ENCODE data around the gene ARHGAP19. TPM values are rescaled to one million over a fixed set of nuclear protein-coding genes. Genes with fewer than 3 reads are reported as not detected.

Gene ARHGAP19
- total RNA-seq, 4 donors from 2014 or later = 4.5 to 19.4 (median 5.3) TPM

DNA sequence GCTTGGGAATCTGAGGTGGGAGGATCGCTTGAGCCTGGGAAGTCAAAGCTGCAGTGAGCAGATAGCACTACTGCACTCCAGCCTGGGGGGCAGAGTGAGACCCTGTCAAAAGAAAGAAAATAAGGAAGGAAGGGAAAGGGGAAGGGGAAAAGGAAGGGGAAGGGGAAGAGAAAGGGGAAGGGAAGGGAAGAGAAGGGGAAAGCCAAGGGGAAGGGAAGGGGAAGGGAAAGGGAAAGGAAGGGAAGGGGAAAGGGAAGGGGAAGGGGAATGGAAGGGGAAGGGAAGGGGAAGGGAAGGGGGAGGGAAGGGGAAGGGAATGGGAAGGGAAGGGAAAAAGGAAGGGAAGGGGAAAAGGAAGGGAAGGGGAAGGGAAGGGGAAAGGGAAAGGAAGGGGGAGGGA, 41.5 kb downstream of the ARHGAP19 start:
- no peak for ATAC-seq (ENCODE audit: low FRiP score)
- no peak for DNase-seq (ENCODE audit: low spot score)
- TF ChIP-seq, protein P1, sequence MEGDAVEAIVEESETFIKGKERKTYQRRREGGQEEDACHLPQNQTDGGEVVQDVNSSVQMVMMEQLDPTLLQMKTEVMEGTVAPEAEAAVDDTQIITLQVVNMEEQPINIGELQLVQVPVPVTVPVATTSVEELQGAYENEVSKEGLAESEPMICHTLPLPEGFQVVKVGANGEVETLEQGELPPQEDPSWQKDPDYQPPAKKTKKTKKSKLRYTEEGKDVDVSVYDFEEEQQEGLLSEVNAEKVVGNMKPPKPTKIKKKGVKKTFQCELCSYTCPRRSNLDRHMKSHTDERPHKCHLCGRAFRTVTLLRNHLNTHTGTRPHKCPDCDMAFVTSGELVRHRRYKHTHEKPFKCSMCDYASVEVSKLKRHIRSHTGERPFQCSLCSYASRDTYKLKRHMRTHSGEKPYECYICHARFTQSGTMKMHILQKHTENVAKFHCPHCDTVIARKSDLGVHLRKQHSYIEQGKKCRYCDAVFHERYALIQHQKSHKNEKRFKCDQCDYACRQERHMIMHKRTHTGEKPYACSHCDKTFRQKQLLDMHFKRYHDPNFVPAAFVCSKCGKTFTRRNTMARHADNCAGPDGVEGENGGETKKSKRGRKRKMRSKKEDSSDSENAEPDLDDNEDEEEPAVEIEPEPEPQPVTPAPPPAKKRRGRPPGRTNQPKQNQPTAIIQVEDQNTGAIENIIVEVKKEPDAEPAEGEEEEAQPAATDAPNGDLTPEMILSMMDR (IDR thresholded peaks at IDR 0.05) = no peak

DNA sequence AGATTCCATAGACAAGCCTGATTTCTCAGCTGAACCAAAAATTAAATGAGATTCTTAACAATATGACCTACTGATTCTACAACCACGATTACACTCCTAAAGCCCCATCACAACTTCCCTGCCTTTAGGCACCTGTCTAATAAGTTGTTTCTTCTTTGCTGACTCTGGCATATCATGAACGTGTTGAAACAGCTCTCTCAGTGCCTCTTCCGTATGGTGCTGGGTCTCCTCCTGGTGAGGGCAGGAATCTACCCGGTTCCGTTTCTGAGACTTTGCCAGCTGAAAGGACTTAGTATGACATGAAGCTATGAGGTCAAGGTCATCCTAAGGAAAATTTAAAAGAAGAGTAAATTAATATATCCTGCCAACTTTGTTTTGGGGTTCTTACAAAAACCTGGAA, 48.6 kb downstream of the ARHGAP19 start:
- ATAC-seq (ENCODE audit: low FRiP score) (no peak), DNase-seq (ENCODE audit: low spot score) (no peak)
- TF ChIP-seq, protein P1 (IDR thresholded peaks at IDR 0.05) = no peak

DNA sequence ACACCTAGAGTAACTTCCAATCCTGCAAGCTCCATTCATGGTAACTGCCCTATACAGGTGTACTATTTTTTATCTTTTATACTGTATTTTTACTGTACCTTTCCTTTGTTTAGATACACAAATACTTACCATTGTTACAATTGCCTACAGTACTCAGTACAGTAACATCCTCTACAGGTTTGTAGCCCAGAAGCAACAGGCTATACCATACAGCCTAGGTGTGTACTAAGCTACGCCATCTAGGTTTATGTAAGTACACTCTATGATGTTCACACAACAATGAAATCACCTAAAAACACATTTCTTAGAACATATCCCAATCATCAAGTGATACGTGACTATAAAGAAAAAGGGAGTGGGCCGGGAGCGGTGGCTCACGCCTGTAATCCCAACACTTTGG, 53.6 kb downstream of the ARHGAP19 start:
- TF ChIP-seq, protein P1 (IDR thresholded peaks at IDR 0.05) = no peak
- no peak for DNase-seq (ENCODE audit: low spot score)
- no peak for ATAC-seq (ENCODE audit: low FRiP score)

DNA sequence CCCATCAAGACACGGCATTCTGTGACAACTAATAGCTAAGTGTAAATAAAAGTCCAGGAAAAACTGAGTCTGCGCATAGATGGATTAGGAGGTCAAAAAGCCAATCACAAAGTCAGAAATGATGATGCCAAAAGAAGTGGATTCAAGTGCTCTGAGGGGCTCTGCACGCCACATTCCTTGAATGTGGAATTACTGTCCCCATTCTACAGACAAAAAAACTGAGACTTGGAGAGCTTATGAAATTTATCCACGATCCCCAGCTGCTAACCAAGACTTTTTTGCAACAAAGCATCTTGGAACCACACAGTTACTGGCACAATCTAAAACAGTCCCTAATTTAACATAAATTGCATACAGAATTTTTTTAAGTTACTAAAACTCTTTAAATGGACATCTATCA, 57.1 kb downstream of the ARHGAP19 start:
- TF ChIP-seq, protein P1 (IDR thresholded peaks at IDR 0.05) = no peak
- ATAC-seq (ENCODE audit: low FRiP score) = no peak
- no peak for DNase-seq (ENCODE audit: low spot score)

DNA sequence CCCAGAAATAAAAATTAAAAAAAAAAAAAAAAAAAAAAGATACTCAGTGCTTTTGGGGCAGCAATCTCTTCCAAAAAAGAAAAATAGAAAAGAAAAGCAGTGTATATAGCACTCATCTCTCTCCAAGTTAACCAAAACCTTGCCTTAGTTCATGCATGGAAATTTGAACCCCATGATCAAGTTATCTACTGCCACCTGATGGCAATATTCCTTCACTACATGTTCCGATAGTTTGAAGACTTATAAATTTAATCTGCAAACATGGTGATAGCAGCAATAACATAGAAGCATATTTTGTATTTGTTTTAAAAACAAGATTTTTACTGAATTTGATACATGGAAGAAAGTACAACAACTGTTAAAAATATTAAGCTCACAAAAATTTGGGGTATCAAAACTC, 58.0 kb downstream of the ARHGAP19 start:
- TF ChIP-seq, protein P1 (IDR thresholded peaks at IDR 0.05) = no peak
- DNase-seq (ENCODE audit: low spot score) (no peak), ATAC-seq (ENCODE audit: low FRiP score) (no peak)

DNA sequence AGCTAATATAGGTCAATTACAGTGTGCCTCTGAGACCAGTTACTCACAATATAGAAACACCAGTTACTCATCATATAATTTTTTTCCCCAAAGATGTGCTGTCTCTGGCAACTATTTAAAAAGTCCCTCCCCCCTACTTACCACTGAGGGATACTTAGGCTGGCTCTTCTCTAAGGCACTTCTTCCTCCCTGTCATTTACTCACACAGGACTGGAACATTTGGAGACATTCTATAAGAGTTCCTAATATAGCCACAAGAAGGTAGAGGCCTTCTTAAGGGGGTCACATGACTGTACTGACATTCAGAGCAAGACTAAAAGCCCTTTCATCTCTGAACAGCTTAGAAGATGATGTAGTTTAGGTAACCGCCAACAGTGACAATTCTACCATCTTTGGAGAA, 62.3 kb downstream of the ARHGAP19 start:
- ATAC-seq (ENCODE audit: low FRiP score) = no peak
- DNase-seq (ENCODE audit: low spot score) = no peak
- TF ChIP-seq, protein P1 (IDR thresholded peaks at IDR 0.05) = no peak

DNA sequence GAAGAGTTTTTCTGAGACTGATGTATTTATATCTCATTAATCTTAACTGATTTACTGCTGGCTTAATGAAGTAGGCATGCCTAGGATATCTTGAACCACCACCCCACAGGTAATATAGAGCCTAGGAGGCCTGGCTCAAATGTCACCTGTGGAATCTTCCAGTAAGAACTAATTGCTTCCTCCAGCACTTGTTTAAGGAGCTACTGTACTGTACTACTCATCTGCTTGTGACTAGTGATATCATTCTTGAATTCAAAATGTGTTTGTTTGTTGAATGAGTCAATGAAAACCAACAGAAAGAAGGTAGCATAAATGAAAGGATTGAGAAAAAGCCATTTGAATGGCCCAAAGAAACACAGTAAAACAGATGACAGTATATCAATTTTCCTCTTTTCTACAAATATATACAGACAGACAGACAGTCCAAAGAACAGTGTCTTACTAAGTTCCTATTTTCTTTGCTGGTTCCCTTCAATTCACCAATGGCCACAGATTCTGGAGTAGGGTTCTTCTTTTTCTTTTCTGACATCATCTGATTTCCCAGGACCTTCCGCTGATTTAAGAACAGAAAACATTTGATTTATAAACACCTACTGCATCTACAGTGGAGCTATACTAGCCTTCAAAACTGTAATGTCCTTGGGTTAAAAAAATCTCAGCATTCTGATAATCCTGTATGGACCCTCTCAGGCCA, 63.0 kb downstream of the ARHGAP19 start:
- no peak for DNase-seq (ENCODE audit: low spot score)
- TF ChIP-seq, protein P1 (IDR thresholded peaks at IDR 0.05) = no peak
- no peak for ATAC-seq (ENCODE audit: low FRiP score)

Data from omental fat pad (tissue), 4 donors.